Posterior vena cava (tissue), 2 donors: ENCODE results near the gene PHLDA3. TPM values are rescaled to one million over a fixed set of nuclear protein-coding genes. Genes with fewer than 3 reads are reported as not detected.

ENCODE experiments used
- DNase-seq: peaks from one replicate; pipeline ENCODE4 v3.0.0-alpha.2; 2020; ENCODE audit warnings: low spot score
- intact Hi-C, 2 donors: fragments of 100-400 bp; cut with DNase I; formaldehyde crosslinking; loops; one replicate each; pipeline versions ENCODE4 v1.14.1 to v1.14.2; 2022 to 2023
- long read RNA-seq, 2 donors: library from polyadenylated mRNA; unstranded; transcript quantifications; one replicate each; pipeline ENCODE4 v2.0.0, GENCODE V29; 2020 to 2021
- total RNA-seq, 2 donors: library from RNA; stranded (reverse); fragmentation: NEBNext Ultra II Directional; extraction: Animal tissue kit (Norgen Biotek cat#: 25700); gene quantifications; one replicate each; pipeline ENCODE4 v1.2.1, GENCODE V29; 2021
- donor health status: DM: yes; HTN: yes; CAD: no.
- donor health status: DM: yes; HTN: yes; CAD: no.

PHLDA3 gene
- total RNA-seq = 10 to 100 TPM; 55.0 to 57.4 TPM
- long read RNA-seq, donor 1, transcript PHLDA3-202 (2 exons, 2,640 nt) = major isoform, 70 of 72 reads
- long read RNA-seq, donor 1, partial matches to known transcripts = 0 of 72 reads
- long read RNA-seq, donor 1, other reads (novel, unspliced or antisense) = 1 of 72 reads
- long read RNA-seq, donor 2, transcript PHLDA3-202 (2 exons, 2,640 nt) = major isoform, 22 of 29 reads
- long read RNA-seq, donor 2, partial matches to known transcripts = 0 of 29 reads
- long read RNA-seq, donor 2, other reads (novel, unspliced or antisense) = 7 of 29 reads

DNA sequence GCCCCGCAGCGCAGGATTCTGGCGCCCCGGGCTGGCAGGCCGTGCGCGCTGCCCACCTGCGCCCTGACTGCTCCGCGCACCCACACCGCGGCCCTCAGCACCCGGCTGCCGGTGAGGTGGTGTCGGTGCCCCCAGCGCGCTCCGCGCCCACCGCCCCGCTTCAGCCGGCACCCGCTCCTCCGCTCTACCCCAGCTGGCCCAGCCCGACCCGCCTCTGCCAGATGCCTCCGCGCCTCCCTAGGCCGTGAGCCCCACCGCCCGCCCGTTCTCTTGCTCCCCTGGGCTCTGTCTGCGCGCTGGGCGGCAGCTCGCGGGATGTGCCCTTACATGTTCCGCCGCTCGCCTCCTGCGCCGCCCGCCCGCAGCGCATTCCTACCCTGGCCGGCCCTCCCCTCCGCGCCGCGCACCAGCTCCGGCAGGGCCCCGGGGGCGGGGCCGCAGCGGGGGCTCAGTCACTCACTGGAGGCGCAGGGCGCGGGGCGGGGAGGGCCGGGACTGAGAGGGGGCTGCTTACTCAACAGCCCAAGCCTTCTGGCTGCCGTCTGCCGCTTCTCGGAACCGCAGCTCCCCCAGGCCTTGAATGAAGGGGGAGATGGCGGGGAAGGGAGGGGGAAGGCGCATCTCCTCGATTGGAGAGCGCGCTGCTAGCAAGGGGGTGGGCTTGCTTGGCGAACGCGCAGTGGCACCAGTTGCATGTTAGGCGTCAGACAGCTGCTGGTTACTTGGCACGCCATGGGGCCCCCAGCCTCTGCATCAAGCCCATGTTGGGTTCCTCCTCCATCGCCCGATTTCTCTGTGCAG, at the start of gene PHLDA3:
TSS of gene PHLDA3 (minus strand) at position 345 of the 801 bp plus-strand sequence. CDS start 402 bp downstream, outside the sequence.
- intact Hi-C loops = loop anchor here in 1 of 2 donors (10.0 kb wide), 1 partner anchor 46 kb away; no protein-coding TSS in a partner anchor

DNA sequence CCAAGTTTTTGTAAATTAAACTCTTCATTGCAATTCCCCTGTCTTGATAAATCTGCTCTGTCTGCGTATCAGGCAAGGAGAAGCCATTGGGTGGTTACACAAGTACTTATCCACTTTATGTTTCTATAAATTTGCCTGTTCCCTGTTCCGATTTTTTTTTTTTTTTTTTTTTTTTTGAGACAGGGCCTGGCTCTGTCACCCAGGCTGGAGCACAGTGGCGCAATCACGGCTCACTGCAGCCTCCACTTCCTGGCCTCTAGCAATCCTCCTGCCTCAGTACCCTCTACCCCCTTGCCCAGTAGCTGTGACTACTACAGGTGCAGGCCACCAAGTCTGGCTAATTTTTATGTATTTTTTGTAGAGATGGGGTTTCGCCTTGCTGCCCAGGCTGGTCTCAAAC, 49.1 kb upstream of the PHLDA3 start:
- intact Hi-C loops = loop anchor here in 1 of 2 donors (10.0 kb wide), 1 partner anchor 53 kb away; the partner anchor contains the start of gene PHLDA3
- DNase-seq = no peak

More for the DNA sequence above, at the start of gene PHLDA3:
- peak; percentile 96 for DNase-seq

DNA sequence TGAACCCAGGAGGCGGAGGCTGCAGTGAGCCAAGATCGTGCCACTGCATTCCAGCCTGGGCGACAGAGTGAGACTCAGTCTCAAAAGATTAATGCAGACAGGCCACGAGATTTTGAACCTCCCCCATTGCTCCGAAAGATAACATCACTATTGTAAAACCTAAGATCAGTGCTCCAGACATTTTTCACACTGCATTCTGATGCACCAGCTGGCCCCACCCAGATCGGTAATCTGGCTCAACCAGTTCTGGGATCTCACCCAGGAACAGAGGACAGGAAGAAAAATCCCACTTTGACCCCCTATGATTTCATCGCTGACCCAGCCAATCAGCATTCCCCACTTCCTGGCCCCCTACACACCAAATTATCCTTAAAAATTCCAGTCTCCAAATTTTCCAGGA, 48.6 kb upstream of the PHLDA3 start:
- intact Hi-C loops = loop anchor here in 1 of 2 donors (10.0 kb wide), 1 partner anchor 53 kb away; the partner anchor contains the start of gene PHLDA3
- no peak for DNase-seq

DNA sequence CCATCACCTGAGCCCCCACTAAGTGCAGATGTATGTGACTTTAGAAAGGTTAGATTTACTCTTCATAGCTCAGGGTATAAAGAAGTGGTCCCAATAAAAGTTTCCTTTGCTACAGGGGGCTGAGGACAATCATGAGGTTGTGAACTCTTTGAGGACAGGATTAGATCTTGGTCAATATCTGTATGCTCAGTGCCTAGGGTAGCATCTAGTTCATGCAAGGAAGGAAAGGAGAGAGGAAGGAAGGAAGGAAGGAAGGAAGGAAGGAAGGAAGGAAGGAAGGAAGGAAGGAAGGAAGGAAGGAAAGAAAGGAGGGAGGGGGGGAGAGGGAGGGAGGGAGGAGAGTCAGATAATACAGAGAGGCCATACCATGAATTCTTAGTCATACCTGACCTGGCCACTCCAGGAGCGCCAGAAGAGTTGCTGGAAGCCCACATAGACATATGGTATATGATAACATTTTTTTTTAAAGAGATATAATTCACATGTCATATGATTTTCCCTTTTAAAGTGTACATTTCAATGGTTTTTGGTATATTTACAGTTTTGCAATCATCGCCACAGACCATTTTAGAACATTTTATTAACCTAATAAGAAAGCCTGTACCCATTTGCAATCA, 47.6 kb upstream of the PHLDA3 start:
- intact Hi-C loops = loop anchor here in 1 of 2 donors (10.0 kb wide), 1 partner anchor 52 kb away; the partner anchor contains the start of gene PHLDA3
- DNase-seq = no peak

DNA sequence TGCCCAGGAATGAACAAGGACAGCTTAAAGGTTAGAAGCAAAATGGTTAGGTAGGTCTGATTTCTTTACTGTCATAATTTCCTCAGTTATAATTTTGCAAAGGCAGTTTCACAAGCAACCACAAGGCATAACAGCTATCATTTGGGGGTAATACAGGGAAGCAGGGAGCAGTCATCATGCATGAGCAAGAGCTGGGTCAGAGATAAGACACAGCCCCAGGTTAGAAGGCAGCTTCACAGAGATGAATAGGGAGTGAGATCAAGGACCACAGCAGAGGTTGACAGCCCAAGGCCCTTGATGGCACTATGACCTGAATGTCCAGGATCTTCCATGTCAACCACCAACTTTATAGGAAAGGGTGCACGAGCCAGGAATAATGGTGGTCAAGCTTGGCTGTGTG, 46.9 kb upstream of the PHLDA3 start:
- DNase-seq = no peak
- intact Hi-C loops = loop anchor here in 1 of 2 donors (10.0 kb wide), 1 partner anchor 51 kb away; the partner anchor contains the start of gene PHLDA3

DNA sequence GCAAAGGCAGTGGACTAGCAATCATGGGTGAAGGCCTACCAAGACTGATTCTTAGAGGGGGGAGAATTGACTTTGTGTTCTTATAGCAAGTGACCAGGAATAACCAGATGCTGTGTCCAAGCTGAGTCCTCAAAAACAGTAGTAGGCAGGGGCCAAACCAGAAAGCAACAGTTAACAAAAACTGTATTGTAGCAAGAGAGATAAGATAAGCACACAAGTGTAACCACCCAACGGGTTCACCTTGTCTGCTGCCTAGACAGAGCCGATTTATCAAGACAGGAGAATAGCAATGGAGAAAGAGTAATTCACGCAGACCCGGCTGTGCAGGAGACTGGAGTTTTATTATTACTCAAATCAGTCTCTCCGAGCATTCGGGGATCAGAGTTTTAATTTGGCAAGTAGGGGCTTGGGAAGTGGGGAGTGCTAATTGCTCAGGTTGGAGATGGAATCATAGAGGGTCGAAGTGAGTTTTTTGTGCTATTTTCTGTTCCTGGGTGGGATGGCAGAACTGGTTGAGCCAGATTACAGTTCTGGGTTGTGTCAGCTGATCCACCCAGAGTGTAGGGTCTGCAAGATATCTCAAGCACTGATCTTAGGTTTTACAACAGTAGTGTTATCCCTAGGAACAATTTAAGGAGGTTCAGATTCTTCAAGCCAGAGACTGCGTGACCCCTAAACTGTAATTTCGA, 46.2 kb upstream of the PHLDA3 start:
- DNase-seq = no peak
- intact Hi-C loops = loop anchor here in 1 of 2 donors (10.0 kb wide), 1 partner anchor 50 kb away; the partner anchor contains the start of gene PHLDA3

DNA sequence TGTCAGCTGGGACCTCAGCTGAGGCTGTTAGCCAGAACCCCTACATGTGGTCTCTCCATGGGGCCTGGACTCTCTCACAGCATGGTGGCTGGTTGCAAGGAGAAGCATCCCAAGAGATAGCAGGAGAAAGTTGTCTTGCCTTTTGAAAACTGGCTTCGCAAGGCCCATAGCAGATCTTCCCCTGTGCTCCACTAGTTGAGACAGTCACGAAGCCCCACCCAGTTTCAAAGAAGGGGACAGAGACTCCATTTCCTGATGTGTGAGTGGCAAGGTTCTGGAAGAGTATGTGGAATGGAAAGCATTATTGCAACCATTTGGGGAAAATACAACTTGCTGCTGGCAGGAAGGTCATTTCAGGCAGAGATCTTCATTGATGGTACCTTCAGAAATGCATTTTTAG, 45.5 kb upstream of the PHLDA3 start:
- intact Hi-C loops = loop anchor here in 1 of 2 donors (10.0 kb wide), 1 partner anchor 50 kb away; the partner anchor contains the start of gene PHLDA3
- DNase-seq = no peak

DNA sequence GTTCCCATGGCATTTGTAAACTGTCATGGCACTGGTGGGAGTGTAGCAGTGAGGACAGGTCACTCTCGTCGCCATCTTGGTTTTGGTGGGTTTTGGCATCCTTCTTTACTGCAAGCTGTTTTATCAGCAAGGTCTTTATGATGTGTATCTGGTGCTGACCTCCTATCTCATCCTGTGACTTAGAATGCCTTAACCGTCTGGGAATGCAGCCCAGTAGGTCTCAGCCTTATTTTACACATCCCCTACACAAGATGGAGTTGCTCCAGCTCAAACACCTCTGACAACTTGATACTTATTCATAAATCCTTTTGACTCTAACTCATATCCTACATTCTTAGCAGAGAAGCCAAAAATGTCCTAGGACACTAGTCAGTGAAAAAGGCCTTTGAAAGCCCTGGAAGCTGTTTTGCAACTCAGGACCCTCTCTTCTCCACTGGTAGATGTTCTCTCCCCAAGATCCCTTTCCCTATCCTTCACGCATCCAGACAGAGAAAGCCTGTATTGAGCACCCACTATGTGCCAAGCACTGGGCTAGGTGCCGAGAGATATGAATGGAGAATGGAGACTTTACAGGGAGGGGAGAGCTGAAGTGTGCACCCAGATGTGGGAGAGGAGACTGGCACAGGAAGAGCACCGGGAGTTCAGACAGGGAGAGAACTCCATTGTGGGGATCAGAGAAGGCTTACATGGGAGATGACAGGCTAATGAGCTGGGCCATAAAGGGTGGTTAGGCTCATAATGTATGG, 44.7 kb upstream of the PHLDA3 start:
- intact Hi-C loops = loop anchor here (2.0 to 10.0 kb wide), 4 partner anchors 31 to 77 kb away; partner anchors contain the start of gene PHLDA3 (in 1 of the 2)

DNA sequence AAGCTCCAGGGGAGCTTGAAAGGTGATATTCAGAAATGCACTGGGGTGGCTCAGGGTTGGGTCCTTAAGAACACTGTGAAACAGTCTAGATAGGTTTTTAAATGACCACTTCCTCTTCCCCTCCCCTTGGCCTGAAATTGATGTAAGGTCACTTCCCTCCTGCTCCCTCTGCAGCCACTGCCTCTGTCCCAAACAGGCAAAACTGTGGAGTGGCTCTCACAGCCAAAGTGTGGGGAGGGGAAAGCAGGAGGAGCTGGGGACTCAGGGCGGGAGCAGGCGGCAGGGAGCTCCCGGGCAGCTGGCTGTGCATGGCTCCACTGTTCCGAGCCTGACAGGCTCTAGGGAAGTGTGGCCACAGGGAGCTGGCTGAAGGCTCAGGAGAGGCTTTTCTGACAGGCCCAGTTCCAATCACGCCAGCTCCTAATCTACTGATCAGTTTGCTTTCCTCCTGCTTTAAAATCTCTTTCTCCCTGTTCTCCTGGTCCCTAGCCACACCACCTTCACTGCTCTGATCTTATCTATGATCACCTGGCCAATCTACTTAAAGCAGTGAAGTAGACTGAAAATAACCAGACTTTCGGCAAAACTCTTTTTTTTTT, 43.1 kb upstream of the PHLDA3 start:
- peak; percentile 85 for DNase-seq
- intact Hi-C loops = loop anchor here (2.0 to 10.0 kb wide), 4 partner anchors 29 to 75 kb away; partner anchors contain the start of gene PHLDA3 (in 1 of the 2)

More for the DNA sequence above, 44.7 kb upstream of the PHLDA3 start:
- DNase-seq = no peak

DNA sequence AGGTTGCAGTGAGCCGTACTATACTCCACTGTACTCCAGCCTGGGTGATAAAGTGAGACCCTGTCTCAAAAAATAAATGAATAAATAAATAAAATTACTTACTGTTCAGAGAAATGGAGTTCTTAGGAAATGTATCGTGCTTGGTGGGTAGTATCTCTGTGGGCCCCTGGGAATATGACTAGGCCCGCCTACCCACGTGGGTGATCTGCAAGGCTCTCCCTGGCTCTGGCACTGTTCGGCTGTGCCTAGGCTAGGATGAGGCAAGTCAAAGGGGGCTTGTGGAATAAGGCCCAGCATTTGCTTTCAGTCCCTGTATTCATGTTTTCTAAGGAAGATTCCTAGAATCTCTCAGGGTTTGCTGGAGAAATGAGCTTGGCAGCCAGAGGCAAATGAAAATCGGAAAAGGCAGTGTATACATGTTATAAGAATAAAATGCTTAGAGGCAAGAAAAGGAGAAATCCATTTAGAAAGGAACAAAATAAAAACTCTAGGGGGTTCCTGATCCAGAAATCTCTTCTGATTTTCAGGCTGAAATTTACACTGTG, 42.5 kb upstream of the PHLDA3 start:
- intact Hi-C loops = loop anchor here in 1 of 2 donors (10.0 kb wide), 1 partner anchor 47 kb away; the partner anchor contains the start of gene PHLDA3
- DNase-seq = no peak

DNA sequence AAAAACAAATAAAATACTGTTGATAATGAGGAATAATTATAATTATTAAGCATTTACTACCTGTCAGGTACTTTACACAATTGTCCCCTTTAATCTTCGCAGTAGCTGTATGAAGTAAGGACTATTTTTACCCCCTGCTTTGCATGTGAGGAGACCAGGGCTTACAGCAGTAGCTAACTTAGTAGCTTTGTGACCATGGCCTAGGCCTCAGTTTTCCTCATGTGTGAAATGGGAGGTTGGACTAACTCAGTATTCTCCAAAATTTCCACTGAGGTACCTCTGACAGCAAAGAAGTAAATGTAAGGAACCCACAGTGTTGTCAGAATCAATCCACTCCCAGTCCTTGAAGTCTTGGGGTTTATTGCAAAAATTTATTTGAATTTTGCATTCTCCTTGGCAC, 41.7 kb upstream of the PHLDA3 start:
- DNase-seq = no peak
- intact Hi-C loops = loop anchor here in 1 of 2 donors (10.0 kb wide), 1 partner anchor 46 kb away; the partner anchor contains the start of gene PHLDA3

DNA sequence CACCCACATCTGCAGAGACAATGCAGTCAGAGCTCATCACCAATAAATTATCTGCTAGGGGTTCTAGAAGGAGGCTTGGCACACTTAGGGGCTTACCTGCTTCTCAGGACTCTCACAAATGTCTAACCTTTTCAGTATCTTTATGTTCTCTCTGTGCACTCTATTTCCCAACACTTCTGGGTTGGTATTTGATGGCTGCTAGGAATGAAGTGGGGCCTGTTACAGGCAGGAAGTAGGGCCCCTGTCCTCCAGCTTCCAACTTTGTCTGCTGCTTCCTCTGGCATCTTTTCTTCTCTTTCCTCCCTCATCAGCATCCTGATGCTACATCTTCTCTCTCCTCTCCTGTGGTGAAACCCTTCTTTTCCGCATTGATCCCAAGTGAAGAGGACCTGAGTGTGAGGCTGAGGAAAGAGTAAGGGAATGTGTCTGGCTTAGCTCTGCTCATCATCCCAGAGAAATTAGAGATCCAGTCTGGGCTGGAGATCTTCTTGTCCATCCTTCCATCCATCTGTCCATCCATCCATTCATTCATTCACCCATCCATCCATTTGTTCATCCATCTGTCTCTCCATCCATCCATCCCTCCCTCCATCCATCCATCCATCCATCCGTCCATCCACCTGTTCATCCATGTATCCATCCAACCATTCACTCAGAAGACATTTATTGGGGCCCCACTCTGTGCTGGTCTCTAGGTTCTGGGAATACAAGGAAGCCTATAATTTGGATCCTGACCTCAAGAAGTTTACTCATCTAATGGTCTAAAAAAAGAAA, 40.8 kb upstream of the PHLDA3 start:
- intact Hi-C loops = loop anchor here in 1 of 2 donors (10.0 kb wide), 1 partner anchor 45 kb away; the partner anchor contains the start of gene PHLDA3
- DNase-seq = no peak

DNA sequence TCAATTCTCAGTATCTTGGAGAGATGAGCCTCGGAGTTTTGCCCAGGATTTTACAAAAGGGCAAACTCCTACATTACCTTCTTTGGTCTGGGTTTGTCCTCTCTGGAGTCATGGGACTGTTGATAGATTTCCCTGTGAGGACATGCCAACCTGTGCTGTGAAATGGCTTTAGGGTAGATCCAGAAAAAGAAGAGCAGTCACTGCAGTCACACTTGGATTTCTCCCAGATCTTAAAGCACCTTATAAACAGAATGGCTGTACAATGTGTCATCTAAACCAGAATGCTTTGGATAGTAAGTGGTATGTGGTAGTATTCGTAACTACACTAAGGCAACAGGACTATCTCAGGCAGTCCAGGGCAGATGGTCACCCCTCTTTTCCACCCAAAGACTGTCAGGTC, 39.8 kb upstream of the PHLDA3 start:
- no peak for DNase-seq
- intact Hi-C loops = no loop called here

DNA sequence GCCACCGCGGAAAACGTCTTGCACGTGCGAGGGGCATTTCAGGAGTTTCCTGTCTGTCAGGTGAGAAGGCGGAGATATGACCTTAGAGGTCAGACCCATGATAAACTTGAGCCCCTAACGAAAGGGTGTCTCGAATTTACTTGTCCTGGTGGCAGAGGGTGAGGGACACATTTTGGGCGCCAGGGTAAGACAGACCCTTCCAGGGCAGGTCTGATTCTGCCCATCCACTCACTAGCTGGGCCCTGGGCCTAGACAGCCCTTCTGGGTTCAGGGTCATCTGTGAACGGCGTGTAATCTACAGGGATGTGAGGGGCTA, 38.3 kb upstream of the PHLDA3 start:
- no peak for DNase-seq
- intact Hi-C loops = no loop called here

DNA sequence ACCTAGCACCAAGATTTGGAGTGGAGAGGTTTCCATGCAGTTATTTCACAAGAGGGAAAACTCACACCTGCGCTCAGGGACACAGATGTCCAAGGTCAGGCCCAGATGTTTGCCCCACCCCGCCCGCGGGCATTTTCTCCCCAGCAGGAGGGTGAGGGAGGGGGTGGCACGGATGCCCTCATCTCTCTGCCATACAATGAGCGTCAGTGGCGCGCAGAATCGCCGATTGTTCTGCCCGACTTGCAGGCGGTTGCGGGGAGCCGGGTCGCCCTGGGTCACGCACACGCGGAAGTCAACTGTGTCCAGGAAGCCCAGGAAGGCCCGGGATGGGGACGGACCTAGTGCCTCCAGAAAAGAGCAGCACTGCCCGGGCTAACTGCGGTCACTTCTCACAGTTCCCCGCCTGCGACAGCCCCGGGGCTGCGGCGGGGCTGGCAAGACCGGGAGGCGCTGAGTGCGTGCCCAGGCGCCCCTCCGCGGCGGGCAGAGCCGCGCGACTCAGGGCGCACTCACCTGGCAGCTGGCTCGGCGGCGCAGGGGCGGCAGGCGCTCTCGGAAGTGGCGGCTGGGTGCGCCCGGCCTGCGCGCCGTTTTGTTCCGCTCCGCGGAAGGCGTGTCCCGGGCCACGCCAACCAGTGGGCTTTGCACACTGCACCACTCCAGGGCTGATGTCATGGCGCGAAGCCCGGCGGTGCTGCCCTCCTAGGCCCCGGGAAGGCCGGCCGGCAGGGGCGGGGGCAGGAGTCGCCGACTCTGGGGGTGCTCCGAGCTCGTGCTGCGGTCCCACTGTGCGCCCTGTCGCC, 37.8 kb upstream of the PHLDA3 start, which contains the start of gene CSRP1:
TSS of gene CSRP1 (minus strand) at position 567 of the 803 bp plus-strand sequence. CDS start 10,820 bp downstream, outside the sequence.
- intact Hi-C loops = no loop called here
- peak; percentile 97 for DNase-seq

DNA sequence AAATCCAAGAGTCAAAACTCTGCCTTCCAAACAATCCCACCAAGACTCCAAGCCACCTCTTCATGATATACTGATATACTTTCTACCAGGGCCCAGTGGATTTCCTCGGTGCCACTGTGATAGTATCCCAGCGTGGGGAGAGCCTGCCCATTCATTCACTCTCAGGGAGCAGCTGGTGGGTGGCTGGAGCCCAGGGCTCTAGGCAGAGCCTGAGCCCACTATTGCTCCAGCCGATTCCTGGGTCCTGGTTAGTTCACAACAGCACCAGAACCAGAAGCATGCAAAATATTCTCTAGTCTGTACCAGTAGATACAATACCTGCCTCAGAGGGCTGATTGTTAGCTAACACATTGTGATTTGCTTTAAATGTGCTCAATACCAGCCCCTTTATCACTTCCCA, 37.1 kb upstream of the PHLDA3 start:
- intact Hi-C loops = no loop called here
- DNase-seq = no peak
